Endothelial cell of hepatic sinusoid (primary cell): ENCODE results near the gene SLC16A6.
"Not testable (repeated sequence)": the region's sequence is repeated elsewhere in the genome, so short reads cannot be mapped to it uniquely, and the experiment has no call there.

Experiments used
- in situ Hi-C: cut with HindIII; loops from 2 replicates; pipeline ENCODE4 v1.10.0; 2017; ENCODE audit warnings: low sequenced_read_pairs

The SLC16A6 gene, protein sequence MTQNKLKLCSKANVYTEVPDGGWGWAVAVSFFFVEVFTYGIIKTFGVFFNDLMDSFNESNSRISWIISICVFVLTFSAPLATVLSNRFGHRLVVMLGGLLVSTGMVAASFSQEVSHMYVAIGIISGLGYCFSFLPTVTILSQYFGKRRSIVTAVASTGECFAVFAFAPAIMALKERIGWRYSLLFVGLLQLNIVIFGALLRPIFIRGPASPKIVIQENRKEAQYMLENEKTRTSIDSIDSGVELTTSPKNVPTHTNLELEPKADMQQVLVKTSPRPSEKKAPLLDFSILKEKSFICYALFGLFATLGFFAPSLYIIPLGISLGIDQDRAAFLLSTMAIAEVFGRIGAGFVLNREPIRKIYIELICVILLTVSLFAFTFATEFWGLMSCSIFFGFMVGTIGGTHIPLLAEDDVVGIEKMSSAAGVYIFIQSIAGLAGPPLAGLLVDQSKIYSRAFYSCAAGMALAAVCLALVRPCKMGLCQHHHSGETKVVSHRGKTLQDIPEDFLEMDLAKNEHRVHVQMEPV

GRCh38 chr17:68290955-68291835 lies at the start of gene SLC16A6, which contains the start of gene ARSG:
Gene SLC16A6 (minus strand): TSS chr17:68291127. CDS start chr17:68278320, 12,807 bp downstream.
Gene ARSG (plus strand): TSS chr17:68291495. CDS start chr17:68307494, 15,999 bp downstream.
- in situ Hi-C loops: no loop called here

DNA sequence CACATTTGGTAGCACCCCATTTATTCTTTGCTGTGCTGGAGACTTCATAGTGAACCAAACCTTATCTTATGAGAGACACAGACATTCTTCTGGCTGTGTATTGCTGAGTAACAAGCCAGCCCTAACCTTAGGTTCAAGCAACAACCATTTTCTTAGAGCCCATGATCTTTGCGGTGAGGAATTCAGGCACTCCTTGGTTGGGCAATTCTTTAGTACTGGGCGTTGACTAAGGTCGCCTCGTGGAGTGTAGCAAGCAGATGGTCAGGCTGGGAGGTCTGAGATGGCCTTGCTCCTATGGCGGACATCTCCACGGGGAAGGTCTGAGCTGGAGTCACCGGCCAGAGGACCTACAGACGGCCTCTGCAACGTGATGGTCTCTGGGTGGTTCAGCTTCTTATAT lies 43.5 kb upstream of the SLC16A6 start:
- in situ Hi-C loops: no loop called here

- in situ Hi-C loops: not testable (repeated sequence)
These were observed 41.0 kb upstream of the SLC16A6 start for GRCh38 chr17:68331932-68332331.

DNA sequence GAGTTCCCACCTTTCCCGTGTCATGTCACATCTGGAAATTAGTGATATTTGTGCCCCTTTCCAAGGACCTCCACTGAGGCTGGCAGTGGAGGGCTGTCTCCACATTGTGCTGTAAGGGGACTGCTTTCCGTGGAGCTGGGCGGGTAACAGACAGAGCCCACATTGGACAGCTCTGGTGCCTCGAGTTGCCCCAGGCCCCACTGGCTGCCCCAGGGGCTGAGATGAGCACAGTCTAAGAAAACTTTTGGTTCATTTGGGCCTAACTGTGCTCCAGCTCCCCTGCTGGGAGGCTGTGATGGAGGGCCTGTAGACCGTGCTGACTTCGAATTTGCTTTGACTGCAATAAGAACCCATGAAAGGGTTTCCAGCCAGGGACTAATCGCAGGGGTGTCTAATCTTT lies 38.4 kb upstream of the SLC16A6 start:
- in situ Hi-C loops: no loop called here

GRCh38 chr17:68328676-68329075 lies 37.7 kb upstream of the SLC16A6 start:
- in situ Hi-C loops: no loop called here

GRCh38 chr17:68327823-68328557 lies 37.1 kb upstream of the SLC16A6 start:
- in situ Hi-C loops: no loop called here

DNA sequence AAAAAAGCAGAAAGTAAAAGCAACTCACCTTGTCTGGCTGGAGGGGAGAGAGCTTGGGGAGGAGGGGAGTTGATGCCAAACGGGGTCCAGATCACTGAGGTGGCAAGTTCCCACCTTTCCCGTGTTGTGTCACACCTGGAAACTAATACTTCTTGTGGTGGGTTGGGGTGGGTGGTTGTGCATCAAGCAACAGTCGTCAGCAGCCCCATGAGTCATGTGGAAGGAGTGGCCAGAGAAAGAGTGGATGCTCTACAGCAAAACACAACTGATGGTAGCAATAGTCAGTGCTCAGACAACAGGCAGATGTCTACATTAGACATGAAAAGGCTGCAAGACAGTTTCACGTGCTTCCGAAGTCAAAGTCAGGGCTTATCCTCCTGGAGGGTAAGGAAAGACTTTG lies 35.8 kb upstream of the SLC16A6 start:
- in situ Hi-C loops: no loop called here

DNA sequence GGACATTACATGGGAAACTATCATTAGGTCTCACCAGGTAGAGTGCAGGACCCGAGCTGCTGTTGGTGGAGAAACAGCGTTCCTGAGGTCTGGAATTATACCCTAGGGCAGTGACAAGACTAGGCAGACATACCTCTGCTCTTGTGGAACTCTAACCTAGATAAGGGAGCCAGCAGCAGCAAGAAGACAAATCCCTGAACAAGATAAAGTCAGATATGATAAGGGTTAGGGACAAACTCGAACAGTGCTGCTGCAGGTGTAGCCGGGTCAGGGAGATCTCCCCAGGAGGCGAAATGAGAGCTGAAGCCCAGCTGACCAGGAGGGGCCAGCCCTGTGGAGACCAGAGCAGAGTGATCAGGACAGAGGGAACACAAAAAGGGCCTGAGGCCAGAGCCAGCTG lies 35.0 kb upstream of the SLC16A6 start:
- in situ Hi-C loops: no loop called here

GRCh38 chr17:68324654-68325336 lies 33.9 kb upstream of the SLC16A6 start:
- in situ Hi-C loops: no loop called here

- in situ Hi-C loops: no loop called here
These were observed 33.2 kb upstream of the SLC16A6 start for GRCh38 chr17:68324114-68324513.

GRCh38 chr17:68322630-68323029 lies 31.7 kb upstream of the SLC16A6 start:
- in situ Hi-C loops: no loop called here

DNA sequence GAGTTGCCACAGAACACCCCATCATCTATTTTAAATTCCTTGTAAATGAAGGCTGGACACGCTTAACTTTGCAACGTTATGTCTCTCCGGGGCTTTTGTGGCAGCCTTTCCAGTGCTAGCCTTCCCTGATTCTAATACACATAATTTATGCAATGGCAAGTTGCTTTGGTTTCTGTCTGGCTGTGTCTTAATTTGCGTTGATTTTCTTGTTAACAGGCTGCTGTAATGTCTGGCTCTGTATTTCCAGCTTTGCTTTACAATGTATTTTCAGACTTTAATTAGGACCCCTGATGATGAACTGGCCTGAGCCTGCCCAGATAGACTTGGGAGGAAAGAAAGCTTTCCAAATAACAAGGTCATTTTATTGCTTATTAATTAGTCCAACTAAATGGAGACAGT lies 30.6 kb upstream of the SLC16A6 start:
- in situ Hi-C loops: no loop called here

DNA sequence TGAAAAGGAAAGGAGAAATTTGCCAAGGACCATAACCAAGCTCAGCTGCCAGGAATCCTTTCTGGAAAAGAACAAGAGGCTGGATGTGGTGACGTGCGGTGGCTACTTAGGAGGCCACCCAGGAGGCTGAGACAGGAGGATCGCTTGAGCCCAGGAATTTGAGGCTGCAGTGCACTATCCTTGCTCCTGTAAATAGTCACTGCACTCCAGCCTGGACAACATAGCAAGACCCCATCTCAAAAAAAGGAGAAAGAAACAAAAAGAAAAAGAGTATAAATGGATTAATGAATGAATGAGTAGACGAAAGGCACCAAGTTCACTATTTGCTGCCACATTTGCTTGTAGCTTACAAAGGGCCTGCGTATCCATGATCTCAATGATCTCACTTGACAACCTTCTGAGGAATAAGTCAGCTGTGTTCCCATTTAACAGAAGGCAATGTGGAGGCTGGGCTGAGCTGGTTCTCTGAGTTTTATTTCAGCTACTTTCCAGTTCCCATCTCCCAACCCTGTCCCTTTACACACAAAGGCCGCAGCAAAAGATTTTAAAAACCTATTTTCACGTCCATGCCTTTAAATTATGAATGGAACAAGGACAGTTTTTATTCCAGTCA lies 30.1 kb upstream of the SLC16A6 start:
- in situ Hi-C loops: no loop called here

- in situ Hi-C loops: no loop called here
These were observed 29.5 kb upstream of the SLC16A6 start for GRCh38 chr17:68320311-68320865.

- in situ Hi-C loops: no loop called here
These were observed 28.7 kb upstream of the SLC16A6 start for GRCh38 chr17:68319410-68320162.

GRCh38 chr17:68318103-68318991 lies 27.4 kb upstream of the SLC16A6 start:
- in situ Hi-C loops: no loop called here

- in situ Hi-C loops: no loop called here
These were observed 26.5 kb upstream of the SLC16A6 start for GRCh38 chr17:68317458-68317857.

DNA sequence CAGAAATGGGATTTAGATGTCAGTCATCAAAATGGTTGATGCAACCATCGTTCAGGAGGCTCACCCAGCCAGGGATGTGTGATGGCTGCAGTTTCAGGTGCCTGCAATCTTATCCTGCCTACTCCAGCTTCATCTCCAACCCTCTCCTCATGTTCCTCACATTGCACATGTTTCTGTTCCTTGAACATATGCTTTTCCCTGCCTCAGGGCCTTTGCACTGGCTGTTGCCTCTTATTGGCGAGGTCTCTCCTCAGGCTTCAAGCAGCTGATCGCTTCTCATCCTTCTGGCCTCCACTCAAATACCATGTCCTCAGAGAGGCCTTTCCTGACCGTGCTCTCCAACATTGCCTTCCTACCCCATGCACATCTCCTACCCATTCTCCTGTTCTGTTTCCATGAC lies 25.0 kb upstream of the SLC16A6 start:
- in situ Hi-C loops: no loop called here
